ENCODE results near the gene RUBCNL. TPM values are rescaled to one million over a fixed set of nuclear protein-coding genes. Genes with fewer than 3 reads are reported as not detected.

The RUBCNL gene
- total and polyA plus RNA-seq, 4 donors = 1.6 to 11.5 (median 5.5) TPM

GRCh38 chr13:46313432-46314257 lies 73.4 kb downstream of the RUBCNL start:
- no peak overlapping the region for H3K27ac ChIP-seq (ENCODE audit: low read depth in 1 of 2, low read length in 1 of 2)
- TF ChIP-seq CTCF (IDR thresholded peaks at IDR 0.05; ENCODE audit: control extremely low read depth, extremely low read depth) = no peak

GRCh38 chr13:46313024-46313423 lies 74.0 kb downstream of the RUBCNL start:
- no peak overlapping the region for H3K27ac ChIP-seq (ENCODE audit: low read depth in 1 of 2, low read length in 1 of 2)
- no peak for DNase-seq
- no peak for ATAC-seq (ENCODE audit: insufficient read depth, low FRiP score)
- no peaks in the 10 kb centered on the region for H3K4me1 ChIP-seq (ENCODE audit: control insufficient read depth in 5 of 5, insufficient read depth in 5 of 5, low read length in 5 of 5)
- peaks cover 0 to 3% (median under 1%) of the 10 kb centered on the region in 4 donors for H3K9me3 ChIP-seq (ENCODE audit: control insufficient read depth in 4 of 4, insufficient read depth in 3 of 4, low read length in 3 of 4)
- no peak overlapping the region for H3K9ac ChIP-seq (ENCODE audit: insufficient read depth in 1 of 2, low read length in 2 of 2)
- WGBS, 2 donors = 34 to 70% methylated on average over 1 of the region's 1 CpG
- H3K36me3 ChIP-seq (ENCODE audit: control insufficient read depth in 4 of 4, insufficient read depth in 4 of 4, low read length in 4 of 4) = no peaks in the 10 kb centered on the region
- no peaks in the 10 kb centered on the region for H3K27me3 ChIP-seq (ENCODE audit: control insufficient read depth in 3 of 3, insufficient read depth in 3 of 3, low read length in 2 of 3)
- no peak for TF ChIP-seq CTCF (IDR thresholded peaks at IDR 0.05; ENCODE audit: control extremely low read depth, extremely low read depth)
- H3K4me3 ChIP-seq = no peak overlapping the region

More at GRCh38 chr13:46313432-46314257, 73.4 kb downstream of the RUBCNL start:
- Histone ChIP-seq H3K4me3 (no peak overlapping the region), H3K4me1 (ENCODE audit: control insufficient read depth in 5 of 5, insufficient read depth in 5 of 5, low read length in 5 of 5) (no peaks in the 10 kb centered on the region), H3K9ac (ENCODE audit: insufficient read depth in 1 of 2, low read length in 2 of 2) (no peak overlapping the region), H3K9me3 (ENCODE audit: control insufficient read depth in 4 of 4, insufficient read depth in 3 of 4, low read length in 3 of 4) (peaks cover 0 to 3% (median under 1%) of the 10 kb centered on the region in 4 donors), H3K27me3 (ENCODE audit: control insufficient read depth in 3 of 3, insufficient read depth in 3 of 3, low read length in 2 of 3) (no peaks in the 10 kb centered on the region), H3K36me3 (ENCODE audit: control insufficient read depth in 4 of 4, insufficient read depth in 4 of 4, low read length in 4 of 4) (no peaks in the 10 kb centered on the region)
- WGBS, 2 donors = 73 to 82% methylated on average over 6 of the region's 6 CpGs
- no peak for DNase-seq
- no peak for ATAC-seq (ENCODE audit: insufficient read depth, low FRiP score)

GRCh38 chr13:46311217-46311616 lies 75.8 kb downstream of the RUBCNL start:
- 87 to 88% methylated on average over 2 of the region's 2 CpGs for WGBS, 2 donors
- no peak for TF ChIP-seq CTCF (IDR thresholded peaks at IDR 0.05; ENCODE audit: control extremely low read depth, extremely low read depth)
- no peaks in the 10 kb centered on the region for H3K36me3 ChIP-seq (ENCODE audit: control insufficient read depth in 4 of 4, insufficient read depth in 4 of 4, low read length in 4 of 4)
- H3K4me1 ChIP-seq (ENCODE audit: control insufficient read depth in 5 of 5, insufficient read depth in 5 of 5, low read length in 5 of 5) = no peaks in the 10 kb centered on the region
- no peak for DNase-seq
- no peaks in the 10 kb centered on the region for H3K27me3 ChIP-seq (ENCODE audit: control insufficient read depth in 3 of 3, insufficient read depth in 3 of 3, low read length in 2 of 3)
- peaks cover 0 to 3% (median under 1%) of the 10 kb centered on the region in 4 donors for H3K9me3 ChIP-seq (ENCODE audit: control insufficient read depth in 4 of 4, insufficient read depth in 3 of 4, low read length in 3 of 4)
- ATAC-seq (ENCODE audit: insufficient read depth, low FRiP score) = no peak
- no peak overlapping the region for H3K27ac ChIP-seq (ENCODE audit: low read depth in 1 of 2, low read length in 1 of 2)
- no peak overlapping the region for H3K9ac ChIP-seq (ENCODE audit: insufficient read depth in 1 of 2, low read length in 2 of 2)
- H3K4me3 ChIP-seq = no peak overlapping the region

Data from lung (tissue), 12 donors.